Putamen (tissue), 1 donor: Measurements from ENCODE around the gene TMEM245.
A peak's percentile ranks its signal among the peaks of the same experiment; 100 is the strongest.

Experiments
- DNase-seq: peaks from one replicate; pipeline ENCODE4 v3.0.0-alpha.2; 2016; ENCODE audit warnings: low spot score

The TMEM245 gene

DNA sequence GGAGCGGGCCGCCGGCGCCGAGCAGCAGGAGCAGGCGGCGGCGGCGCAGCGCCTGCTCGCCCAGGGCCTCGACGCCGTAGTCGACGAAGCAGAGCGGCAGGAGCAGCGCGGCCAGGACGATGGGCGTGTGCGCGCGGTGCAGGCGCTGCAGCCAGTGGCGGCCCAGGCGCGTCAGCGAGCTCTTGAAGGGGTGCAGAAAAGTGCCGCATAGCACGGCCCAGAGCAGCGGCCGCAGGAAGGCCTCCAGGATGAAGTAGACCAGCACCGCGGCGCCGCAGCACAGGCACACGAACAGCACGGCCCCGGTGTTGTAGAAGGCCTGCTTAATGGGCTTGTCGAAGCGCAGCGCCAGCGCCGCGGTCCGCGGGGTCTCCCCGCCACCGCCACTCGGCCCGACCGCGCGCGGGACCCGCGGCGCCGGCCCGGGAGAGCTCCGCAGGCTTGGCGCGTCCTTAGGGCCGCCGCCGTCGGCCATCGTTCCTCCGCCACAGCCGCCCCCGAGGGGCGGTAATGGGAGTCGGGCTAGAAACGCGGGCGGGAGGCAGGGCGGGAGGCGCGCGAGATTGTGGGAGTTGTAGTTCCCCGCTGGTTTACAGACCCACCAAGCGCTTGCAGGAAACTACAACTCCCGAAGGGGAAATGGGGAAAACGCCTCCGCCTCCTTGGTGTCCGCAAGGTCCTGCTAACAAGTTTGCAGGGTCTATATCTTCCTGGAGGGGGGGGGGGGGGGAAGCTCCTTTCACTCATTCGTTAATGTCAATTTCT is at the start of gene TMEM245:
Gene TMEM245 (minus strand): TSS at position 509 of the 765 bp plus-strand sequence. CDS start 34 bp downstream, at position 475.
- DNase-seq, result peak; percentile 99

DNA sequence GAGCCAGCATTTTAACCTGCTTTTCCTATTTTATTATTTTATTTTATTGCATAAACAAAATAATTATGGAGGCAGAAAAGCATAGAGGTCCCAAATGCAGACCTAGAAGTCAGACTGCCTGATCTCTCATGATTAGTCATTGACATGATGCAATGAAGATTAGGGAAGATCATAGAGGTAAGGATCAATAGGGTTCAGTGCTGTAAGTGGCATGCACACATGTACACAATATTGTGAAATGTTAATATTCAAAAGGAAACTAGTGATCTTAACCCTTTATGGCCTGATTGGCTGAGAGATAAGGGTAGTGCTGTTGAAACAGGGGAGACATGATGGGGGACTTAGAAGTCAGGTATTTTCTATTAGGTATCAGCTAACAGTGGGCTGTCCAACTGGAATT is 48.4 kb upstream of the TMEM245 start:
- DNase-seq, result no peak

DNA sequence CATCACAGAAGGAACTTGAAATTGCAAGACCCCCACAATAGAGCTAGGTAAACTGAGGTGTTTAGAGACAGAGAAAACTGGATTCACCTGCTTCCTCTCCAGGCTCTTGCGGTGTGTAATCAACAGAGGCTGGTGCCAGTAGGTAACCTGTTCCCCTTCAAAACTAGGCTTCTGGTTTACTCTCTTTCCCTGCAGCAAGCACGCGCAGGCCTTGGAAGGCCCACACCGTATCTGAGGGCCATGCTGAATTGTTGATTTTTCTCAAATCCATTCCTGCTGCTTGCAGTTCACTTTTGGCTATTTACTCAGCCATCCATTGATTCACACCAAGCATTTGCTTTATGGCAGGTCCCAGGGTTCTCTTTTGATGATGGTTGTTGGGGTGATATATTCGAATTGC is 48.0 kb upstream of the TMEM245 start:
- no peak for DNase-seq

DNA sequence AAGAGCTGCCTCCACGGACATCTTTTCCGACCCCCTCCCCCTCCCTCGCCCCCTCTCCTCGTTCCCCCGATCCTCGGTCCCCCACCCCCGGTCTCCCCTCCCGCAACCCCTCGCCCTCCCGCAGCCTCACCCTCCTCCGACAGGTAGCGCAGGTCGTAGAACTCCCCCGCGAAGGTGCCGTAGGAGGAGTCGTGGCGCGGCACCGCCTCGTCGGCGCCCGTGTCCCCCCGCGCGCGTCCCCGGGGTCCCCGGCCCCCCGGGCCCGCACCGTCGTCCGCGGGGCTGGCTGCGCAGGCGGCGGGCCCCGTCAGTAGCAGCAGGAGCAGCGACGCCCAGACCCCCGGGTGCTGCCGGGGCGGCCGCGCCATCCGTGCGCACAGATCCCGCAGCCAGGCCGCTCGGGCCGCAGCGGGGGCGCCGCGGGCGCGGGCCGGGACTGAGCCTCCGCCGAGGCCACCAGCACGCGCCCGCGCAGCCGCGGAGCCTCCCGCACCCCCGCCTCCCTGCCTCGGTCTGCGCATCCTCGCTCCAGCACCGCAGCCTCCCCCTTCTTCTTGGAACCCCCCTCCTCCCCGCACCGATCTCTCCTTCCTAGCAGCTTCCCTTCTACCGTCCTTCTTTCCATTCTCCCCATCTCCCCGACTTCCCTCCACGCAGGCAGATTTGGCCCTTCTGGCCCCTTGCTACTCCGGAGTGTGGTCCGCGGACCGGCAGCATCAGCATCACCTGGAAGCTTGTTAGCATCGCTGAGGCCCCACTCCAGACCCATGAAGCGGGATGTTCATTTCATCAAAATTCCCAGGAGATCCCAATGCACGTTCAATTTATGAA is 47.2 kb upstream of the TMEM245 start, which contains the start of gene FRRS1L:
Gene FRRS1L (minus strand): TSS at position 479 of the 831 bp plus-strand sequence. CDS start 111 bp downstream, at position 368.
- peak; percentile 57 for DNase-seq

DNA sequence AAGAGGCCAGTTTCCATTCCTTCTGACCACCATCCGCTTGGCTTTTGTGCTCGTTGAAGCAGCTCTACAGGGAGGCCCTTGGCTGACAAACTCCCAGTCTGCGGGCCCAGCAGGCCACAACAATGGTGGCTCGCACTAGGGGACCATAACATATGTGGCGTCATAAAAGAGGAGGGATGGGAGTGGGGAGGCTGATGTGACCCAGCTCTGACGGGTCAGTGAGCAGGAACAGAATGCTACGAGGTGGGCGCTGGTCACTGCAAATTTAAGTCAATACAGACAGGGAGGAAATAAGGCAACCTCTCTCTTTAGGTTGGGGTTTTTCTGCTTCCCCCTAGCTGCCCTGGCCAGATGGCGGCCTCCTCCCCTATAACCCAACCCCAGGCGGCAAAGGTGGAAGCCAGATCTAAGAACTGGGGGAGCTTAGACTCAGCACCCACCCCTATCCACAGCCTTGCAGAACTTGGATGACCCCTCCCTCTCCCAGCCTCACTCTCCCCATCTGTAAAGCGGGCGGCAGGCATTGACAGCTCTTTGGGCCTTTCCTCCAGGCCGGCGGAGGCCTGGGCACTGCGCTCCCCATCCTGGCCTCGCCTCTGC is 46.5 kb upstream of the TMEM245 start:
- DNase-seq, result no peak

DNA sequence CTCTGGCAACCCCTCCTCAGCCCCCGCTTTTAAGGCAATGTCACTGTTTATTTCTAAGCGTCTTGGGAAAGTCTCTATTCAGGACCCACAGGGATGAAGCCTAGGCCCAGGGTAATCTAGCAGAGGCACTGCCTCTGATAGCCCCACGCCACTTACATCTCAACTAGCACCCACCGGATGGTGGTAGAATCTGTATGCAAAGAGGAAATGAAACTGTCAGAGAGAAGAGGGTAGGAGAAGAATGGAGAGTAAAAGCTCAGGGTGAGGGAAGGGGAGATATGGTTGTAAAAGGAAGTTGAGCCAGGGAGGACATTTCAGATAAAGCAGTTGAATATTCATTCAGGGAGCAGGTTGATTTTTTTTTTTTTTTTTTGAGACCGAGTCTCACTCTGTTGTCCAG is 44.3 kb upstream of the TMEM245 start:
- DNase-seq, result no peak

DNA sequence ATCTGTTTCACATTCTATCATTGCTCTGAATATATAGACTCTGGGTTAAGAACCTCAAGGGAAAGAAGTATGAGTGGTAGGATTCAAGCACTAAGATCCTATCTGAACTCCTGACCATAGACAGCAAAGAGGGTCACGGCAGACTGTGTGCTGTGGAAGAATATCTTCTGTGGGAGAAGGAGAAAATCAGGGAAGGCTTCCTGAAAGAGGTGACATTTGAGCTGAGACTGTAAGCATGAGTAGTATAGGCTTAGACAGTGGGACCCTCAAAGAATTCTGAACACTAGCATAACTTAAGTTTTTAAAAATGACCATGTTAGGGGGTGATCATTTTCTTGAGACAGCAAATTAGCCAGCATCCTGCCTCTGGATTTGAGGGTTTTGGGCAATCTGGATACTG is 43.4 kb upstream of the TMEM245 start:
- no peak for DNase-seq

DNA sequence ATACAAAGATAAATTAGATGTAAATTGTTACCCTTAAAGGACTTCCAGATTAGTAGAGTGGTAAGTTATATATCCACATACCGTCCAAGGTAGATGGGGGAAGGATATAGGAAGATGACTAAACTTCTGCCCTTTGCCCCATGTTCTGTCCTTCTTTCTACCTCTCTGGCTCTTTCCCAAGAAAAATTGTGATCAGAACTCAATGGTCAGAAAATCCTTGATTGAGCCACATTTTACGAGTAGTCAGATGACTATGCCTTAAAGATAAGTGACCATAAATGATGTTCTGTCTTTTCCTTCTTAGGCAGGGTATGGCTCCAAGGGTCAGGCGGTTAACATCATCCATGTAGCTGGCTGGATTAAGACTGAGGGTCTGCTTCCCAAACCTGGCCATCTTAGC is 42.9 kb upstream of the TMEM245 start:
- no peak for DNase-seq

DNA sequence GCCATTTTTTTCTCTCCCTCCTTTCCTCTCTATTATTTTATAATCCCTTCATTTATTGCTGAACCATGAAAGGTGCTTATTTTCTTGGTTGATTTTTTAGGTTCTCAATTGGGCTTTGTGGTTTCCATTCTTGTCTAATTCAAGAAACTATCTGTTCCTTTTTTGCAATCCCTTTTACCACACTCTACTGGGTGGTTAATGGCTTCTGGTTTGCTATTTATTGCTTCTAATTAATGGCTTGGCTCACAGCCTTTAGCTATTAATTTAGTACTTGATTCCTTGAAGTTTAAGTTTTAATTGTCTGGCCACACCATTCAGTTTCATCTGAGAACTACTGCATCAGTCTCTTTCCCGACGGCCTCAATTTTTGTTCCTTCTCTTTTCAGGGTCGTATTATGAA is 41.7 kb upstream of the TMEM245 start:
- DNase-seq, result no peak

DNA sequence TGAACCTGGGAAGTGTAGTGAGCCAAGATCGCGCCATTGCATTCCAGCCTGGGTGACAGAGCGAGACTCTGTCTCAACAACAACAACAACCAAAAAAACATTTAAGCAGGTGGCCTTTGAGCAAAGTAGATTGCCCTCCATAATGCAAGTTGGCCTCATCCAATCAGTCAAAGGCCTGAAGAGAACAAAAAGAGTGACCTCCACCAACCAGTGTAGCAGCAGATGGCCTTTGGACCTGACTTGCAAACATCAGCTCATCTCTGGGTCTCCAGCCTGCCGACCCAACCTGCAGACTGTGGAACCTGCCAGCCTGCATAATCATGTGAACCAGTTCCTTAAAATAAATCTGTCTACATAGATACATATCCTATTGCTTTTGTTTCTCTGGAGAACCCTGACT is 39.8 kb upstream of the TMEM245 start:
- DNase-seq, result no peak

DNA sequence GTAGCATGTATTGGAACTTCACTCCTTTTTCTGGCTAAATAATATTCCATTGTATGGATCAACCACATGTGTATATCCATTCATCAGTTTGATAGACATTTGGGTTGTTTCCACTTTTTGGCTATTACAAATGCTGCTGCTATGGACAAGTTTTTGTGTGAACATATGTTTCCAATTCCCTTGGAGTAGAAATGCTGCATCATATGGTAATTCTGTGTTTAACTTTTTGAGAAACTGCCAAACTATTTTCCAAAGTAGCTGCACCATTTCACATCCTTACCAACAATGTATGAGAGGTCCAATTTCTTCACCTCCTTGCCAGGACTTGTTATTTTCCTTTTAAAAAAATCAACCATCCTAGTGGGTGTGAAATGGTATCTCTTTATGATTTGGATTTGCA is 38.9 kb upstream of the TMEM245 start:
- no peak for DNase-seq

DNA sequence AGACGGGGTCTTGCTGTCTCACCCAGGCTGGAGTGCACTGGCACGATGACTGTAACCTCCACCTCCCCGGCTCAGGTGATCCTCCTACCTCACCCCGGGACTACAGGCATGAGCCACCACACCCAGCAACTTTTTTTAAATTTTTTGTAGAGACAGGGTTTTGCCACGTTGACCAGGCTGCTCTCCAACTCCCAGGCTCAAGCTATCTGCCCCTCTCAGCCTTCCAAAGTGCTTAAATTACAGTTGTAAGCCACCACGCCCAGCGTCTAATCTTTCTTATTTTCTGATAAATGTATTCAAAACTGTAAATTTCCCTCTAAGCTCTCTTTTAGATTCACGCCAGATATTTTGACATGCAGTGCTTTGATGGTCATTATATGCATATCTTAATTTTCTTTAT is 37.0 kb upstream of the TMEM245 start:
- DNase-seq, result no peak

DNA sequence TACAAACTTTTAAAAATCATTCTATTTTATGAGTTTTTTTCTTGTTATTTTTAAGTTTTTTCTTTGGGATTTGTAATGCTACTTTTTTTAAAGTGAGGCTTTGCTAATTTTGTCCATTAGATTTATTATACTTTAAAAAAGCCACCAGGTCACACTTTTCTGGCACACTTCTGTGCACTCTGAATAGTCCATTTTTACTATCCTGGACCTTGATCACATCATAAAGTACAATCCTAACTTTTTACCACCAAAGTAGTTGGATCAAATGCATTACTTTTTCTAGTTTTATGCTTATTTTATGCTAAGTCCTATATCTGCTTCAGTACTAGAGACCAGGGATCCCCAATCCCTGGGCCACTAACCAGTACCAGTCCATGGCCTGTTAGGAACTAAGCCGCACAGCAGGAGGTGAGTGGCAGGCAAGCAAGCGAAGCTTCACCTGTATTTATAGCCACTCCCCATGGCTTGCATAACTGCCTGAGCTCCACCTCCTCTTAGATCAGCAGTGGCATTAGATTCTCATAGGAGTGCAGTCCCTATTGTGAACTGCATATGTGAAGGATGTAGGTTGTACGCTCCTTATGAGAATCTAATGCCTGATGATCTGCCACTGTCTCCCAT is 31.3 kb upstream of the TMEM245 start:
- DNase-seq, result no peak

DNA sequence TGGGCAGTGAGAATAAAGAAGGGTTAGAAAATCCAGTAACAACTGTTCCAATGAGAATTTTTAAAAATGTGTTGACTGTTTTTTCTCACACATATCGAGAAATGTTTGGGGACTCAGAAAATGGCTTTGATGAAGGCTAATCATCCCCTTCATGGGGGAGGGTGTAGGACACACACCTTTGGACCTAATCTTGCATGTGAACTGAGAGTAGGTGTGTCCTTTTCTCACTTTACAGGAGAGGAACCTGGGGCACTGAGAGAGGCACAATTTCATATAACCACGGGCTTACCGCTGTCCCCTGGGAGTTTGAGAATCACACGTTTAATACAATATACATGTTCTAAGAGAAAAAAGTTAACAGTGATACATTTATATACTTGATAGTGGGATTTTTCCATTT is 30.0 kb upstream of the TMEM245 start:
- DNase-seq, result no peak

DNA sequence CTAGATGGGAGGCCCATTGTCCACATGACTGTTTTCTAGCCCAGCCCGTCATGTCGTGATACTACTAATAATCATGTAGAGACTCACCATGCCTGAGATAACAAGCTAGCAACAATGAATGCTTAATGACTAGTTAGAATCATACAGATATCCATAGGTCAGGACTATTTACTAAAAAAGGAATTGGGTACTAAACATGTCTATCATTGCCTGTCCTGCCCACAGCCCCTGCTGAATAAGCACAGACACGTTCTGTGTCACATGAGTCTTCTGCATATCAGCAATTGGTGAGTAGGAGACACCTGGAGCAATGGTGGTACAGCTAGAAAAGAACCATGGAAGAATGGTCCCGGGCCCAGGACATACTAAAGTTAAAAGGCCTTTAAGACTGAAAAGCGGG is 29.3 kb upstream of the TMEM245 start:
- no peak for DNase-seq

DNA sequence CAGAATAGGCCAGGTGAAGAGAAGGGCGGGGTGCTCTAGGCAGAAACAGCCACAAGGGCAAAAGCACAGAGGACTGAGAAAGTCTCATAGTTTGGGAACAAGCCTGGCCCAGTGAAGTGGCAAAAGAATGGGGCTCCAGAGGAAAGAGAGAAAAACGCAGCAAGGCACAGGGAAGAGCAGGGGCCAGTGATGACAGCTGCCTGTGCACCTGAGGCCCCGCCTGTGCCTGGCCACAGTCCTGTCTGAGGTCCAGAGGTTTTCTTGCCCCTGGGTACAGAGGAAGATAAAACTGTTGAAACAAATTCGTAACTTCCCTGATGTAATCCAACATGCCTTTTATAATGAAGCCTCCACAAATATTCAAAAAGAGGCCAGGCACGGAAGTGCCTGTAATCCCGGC is 25.3 kb upstream of the TMEM245 start:
- no peak for DNase-seq

DNA sequence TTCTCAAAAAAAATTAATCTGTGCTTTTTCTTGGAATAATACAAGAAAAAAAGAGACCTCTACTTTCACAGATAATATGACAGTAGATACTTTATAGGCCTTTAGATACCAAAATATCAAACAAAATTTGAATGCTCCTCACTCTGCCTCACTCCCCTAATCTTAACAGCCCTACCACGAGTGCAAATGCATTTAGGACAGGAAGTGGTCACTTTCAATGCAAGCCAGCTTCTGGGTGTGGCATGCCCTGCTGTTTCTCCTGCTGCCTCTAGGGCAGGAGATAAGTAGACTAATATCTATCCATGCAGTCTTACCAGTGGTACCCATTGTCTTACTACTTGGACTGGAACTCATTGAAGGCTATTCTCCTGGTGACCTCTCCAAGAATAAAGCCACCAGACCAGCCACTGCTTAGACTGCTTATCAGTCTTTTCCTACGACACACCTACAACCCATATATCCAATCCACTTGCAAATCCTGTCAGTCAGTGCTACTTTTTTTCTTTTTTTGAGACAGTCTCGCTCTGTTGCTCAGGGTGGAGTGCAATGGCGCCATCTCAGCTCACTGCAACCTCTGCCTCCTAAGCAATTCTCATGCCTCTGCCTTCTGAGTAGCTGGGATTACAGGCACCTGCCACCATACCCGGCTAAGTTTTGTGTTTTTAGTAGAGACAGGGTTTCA is 24.3 kb upstream of the TMEM245 start:
- DNase-seq, result no peak

DNA sequence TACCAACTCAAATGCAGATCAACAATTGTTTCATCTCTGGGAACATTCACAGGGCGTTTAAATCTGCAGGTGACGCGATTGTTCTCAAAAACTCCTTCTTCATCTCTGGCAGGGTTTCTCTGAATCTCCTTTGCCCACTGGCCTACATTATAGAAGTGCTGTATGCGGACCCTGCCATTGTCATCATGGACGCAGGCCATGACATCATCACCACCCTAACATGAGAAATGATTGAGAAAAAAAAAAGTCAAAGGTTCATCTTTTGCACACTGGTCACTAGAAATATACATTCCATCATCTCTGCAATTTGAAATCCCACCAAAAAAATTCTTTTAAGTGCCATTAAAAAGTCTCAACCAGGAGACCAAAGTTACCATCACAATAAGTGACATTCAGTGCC is 21.6 kb upstream of the TMEM245 start:
- DNase-seq, result no peak

DNA sequence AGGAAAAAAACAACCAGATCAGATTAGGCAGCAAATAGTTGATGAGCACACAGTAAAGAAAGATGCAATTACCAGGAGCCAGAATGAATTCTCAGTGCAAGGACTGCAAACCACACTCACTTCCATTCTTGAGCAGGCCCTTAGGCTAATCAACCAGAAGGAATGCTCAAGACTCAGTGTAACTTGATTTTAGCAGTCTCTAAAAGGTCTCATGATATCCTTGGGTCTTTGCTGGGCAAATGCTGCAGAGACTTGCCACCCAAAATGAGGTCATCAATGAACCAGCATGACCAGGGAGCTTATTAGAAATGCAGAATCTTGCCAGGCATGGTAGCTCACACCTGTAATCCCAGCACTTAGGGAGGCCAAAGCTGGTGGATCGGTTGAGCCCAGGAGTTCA is 20.1 kb upstream of the TMEM245 start:
- no peak for DNase-seq

DNA sequence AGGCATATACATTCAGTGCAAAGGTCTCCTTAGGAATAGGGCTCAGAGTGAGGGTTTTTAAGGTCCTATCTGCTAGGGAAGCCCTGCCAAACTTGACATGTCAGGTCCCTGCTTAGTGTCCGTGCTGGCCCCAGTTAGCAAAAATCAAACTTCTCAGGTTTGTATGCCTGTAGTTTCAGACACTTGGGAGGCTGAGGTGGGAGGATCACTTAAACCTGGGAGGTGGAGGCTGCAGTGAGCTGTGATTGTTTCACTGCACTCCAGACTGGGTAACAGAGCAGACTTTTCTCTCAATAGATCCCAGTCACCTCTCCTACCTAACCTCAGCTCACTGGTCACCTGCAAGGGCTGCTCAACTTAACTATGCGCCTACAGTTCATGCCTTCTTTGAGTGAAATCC is 18.7 kb upstream of the TMEM245 start:
- DNase-seq, result no peak

DNA sequence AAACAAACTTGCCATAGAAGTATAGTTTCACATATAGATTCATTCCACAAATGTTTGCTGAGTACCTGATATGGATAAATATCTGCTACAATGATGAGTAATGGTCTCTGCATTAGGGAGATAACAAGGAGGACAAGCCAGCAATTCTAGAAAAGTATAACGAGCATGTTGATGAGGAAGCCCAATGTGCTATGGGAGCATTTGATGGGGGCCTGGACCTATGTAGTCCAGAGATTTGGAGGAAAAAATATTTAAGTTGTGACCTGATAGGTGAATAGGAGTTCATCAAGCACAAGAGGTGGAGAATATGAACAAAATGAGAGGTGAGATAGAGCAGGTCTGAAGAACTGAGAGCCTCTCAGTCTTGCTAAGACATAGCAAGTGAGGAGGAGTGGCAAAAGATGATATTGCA is 14.4 kb upstream of the TMEM245 start:
- DNase-seq, result no peak

DNA sequence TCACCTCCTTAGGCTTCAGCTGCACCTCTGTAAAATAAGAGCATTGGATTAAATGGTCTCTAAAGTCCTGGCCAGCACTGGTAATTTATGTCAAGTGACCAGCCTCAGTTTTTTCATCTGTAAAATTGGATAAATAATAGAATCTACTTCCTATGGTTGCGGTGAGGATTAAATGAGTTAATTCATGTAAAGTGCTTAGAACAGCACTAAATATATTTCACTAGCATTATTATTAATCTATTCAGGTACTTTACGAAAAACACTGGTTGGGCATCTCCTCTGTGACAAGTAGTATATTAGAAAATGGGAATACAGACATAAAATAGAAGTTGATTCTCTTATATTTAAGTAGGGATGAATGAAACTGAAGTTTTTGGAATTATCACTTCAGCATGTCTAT is 13.8 kb upstream of the TMEM245 start:
- DNase-seq, result no peak
